HG03442 (cell line): ENCODE measurements around the gene C10orf90.

Experiments
- ATAC-seq: cut with Tn5 transposase; IDR thresholded peaks from one replicate; pipeline ENCODE4 v1.9.1; 2021; ENCODE audit warnings: mild to moderate bottlenecking, moderate library complexity; ENCODE audit not compliant: unreplicated experiment

Gene C10orf90

GRCh38 chr10:126675656-126676438 lies 5.4 kb upstream of the C10orf90 start:
- no peak for ATAC-seq

DNA sequence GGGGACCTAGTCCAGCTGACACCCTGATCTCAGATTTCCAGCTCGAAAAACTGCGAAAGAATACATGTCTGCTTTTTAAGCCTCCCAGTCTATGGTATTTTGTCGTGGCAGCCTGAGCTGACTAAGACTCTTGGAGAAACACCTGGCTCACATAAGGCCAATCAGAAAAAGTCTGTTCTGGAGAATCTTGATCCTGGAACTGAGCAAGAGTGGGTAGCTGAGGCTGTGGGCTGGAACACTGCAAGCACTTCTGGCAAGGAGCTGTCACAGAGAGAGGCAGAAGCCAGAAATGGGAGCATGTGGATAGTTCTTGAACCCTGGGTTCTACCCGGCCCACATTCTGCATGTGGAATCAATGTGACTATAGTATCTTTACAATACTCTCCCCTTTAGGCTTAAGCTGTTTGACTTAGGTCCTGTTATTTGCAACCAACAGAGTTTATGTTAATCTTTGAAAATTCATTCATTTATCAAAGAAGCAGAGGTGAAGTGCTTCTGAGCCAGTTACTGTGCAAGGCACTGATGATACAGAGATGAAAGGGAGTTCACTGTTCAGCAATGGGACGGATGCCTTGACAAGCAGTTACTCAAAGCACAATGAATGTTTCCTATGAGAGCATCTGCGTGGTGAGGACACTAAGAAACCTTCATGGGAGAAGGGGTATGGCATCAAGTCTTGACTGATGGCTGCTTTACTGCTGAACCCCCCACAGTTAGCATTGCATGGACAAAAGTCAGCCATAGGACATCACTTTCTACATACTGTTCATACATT lies 4.4 kb upstream of the C10orf90 start:
- ATAC-seq = no peak

DNA sequence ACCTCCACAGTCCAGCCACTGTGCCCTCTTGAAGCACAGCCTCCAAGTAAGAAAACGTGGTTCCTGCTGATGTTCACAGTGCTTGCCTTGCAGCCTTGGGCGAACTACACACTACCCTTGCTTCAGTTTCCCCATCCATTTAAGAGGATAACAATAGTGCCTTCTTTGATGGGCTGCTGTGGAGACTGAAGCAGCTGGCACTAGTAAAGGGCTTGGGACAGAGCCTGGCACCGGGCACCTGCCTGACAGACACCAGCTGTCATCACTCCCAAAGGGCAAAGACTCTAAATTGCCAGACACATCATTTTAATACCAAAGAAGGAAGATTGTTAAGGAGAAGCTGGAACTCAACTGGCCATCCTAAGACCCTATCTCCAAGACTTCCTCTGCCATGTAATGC lies 3.1 kb upstream of the C10orf90 start:
- no peak for ATAC-seq

GRCh38 chr10:126671402-126671975 lies 996 bp upstream of the C10orf90 start:
- no peak for ATAC-seq

DNA sequence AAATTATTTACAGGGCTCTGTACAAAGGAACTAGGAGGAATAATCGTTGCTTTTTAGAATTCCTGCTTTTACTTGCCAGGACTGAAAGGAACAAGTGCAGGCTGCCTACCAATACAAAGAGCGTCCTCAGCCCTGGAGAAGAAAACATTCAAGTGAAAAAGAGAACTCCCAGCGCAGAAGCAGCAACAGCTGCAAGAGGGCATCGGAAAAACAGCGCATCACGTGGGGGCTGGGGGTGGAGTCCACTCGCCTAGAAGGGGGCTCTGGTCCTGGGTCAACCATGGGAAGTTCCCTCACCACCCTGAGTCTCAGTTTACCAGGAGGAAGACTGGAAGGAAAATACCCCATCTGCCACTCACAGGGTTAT lies 385 bp upstream of the C10orf90 start:
- no peak for ATAC-seq

- ATAC-seq = no peak
These were observed 1.3 kb downstream of the C10orf90 start for GRCh38 chr10:126669168-126669567.

DNA sequence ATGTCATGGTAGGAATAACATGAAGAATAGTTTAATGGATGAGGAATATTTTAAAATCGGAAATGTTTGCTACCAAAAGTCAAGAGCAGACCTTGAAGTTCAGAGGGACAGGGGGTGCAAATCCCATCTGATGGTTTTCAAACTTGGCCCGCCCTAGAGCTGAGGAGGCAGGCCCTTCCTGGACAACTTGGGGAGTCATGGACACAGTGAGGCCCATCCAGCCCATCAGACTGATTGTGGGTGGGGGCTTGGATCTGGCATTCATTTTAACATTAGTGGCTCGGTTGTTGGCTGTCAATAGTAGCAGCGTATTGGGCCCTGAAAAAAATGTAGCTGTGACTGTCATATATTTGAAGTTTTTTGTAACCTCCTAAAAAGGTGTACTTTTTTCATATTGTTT lies 2.0 kb downstream of the C10orf90 start:
- ATAC-seq = no peak

- no peak for ATAC-seq
These were observed 2.9 kb downstream of the C10orf90 start for GRCh38 chr10:126667568-126667967.

DNA sequence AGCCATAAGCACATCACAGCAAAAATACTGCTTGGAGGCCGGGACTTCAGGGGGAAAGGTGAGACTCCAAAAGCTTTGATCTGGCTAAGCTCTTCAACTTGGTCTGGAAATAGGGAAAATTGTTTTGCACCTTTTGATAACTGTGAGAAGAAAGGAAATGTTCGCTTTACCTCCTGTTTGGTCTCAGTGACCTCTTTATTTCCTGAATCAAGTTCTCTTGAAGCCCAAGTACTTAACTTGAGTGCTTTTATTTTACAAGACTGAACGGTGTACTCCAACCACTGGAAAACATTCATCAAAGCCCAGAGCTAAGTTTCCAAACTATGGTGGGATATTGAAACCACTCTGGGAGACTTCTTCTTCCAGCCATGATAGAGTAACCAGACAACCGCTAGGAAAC lies 5.3 kb downstream of the C10orf90 start:
- no peak for ATAC-seq

DNA sequence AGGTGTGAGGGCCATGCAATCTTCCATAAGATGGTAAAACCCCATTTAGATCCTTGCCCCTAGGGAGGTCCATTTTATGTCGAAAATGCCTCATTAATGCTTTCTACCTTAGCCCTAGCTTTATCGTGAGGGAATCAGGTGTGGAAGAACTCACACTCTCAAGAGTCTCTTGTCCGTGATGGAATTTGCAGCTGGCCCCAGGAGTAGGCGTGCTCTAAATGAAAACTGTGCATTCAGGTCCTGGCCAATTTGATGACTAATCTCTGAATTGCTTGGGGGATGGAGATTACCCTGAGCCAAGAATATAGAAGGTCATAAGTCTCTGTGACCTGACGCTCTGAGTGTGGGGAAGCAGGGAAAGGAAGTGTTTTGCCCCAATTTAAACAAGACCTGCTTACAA lies 6.6 kb downstream of the C10orf90 start:
- ATAC-seq = no peak

- ATAC-seq = no peak
These were observed 7.2 kb downstream of the C10orf90 start for GRCh38 chr10:126663328-126663727.

DNA sequence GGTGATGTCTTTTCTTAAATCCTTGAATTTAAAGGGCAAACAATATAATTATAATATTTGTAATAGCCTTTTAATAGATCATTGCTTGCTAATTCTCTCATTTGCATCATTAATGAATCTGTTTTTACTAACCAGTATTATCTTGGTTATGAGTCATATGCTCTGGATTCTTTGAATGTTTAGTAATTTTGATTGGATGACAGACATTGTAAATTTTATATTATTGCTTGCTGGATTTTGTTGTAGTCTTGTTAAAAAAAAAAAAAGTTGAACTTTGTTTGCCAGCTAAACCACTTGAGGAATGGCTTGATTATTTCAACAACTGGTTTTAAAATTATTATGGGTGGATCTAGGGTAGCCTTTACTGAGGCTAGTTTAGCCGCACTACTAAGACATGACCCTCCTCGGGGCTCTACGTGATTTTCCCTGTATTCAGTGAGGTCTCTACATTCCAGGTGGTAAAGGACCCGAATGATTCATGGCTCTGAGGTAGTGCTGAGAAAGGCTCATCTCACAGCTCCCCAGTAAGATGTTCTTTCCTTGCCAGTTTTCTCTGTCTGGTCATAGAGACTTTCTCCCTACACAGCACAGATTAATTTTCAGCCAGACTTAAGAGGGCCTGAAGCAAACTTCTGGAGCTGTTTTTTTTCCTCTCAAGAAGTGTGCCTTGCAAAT lies 8.5 kb downstream of the C10orf90 start:
- ATAC-seq = no peak

DNA sequence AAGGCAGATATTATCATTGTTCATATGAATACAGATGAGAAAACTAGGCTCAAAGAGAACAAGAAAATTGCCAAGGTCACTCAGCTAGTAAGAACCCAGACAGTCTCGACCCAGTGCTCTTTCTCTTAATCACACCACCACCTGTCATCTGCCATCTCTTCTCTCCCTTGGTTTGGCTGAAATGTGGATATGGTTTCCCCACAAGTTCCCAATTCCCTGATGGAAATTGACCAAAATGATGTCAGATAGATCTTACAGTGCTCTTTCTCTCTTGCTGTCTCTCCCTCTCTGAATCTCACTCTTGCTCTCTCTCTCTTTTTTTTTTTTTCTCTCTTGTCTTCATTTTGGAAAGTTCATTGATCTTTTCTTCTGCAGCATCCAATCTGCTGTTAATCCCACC lies 9.1 kb downstream of the C10orf90 start:
- ATAC-seq = no peak

DNA sequence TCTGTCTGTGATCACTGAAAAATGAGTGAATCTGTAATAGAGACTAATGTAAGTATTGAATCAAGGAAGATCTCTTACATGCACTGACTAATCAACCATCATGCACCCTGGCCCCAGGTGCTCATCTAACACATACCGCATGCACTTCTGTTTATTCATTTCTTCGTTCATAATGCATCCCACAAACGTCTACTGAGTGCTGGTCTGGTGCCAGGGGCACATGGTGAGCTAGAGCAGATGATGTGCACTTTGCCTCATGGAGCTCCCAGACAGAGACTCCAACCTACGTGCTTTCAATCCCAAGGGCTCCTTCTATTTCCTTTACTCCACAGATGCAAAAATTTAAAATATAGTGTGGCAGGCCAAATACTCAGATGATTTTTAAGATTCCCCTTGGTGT lies 10.7 kb downstream of the C10orf90 start:
- no peak for ATAC-seq

- no peak for ATAC-seq
These were observed 11.6 kb downstream of the C10orf90 start for GRCh38 chr10:126658928-126659327.

DNA sequence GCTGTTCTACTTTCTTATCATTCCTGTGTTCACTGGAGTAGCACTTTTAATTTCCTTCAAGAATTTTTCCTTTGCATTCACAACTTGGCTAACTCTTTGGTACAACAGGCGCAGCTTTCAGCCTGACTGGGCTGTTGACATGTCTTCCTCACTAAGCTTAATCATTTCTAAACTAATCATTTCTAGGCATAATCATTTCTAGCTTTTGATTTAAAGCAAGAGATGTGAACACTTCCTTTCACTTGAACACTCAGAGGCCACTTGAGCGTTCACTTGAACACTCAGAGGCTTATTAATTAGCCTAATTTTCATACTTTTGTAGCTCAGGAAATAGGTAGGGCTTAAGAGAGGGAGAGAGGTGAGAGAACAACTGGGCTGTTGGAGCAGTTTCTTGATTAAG lies 15.9 kb downstream of the C10orf90 start:
- no peak for ATAC-seq

GRCh38 chr10:126651467-126651866 lies 19.0 kb downstream of the C10orf90 start:
- ATAC-seq = no peak

- no peak for ATAC-seq
These were observed 20.3 kb downstream of the C10orf90 start for GRCh38 chr10:126650161-126650560.

GRCh38 chr10:126647116-126647515 lies 23.4 kb downstream of the C10orf90 start:
- ATAC-seq = no peak

DNA sequence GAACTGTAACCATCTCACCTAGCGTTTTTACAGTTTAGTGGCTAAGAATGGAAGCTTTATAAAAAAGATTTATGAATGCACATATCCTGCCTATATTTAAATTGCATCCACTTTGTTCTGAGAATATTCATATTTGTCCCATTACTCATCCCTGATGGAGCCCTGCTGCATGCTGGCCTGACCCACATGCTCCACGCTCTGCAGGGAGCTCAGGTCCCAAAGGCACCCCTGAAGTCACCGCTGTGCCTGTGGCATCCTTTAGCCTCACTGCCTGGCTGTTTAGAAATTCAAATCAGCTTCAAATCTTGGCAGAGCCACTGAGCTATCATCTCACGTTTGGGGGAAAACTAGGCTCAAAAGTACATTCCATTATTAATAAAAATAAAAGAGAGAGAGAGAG lies 24.4 kb downstream of the C10orf90 start:
- no peak for ATAC-seq

GRCh38 chr10:126640401-126640800 lies 30.1 kb downstream of the C10orf90 start:
- no peak for ATAC-seq

DNA sequence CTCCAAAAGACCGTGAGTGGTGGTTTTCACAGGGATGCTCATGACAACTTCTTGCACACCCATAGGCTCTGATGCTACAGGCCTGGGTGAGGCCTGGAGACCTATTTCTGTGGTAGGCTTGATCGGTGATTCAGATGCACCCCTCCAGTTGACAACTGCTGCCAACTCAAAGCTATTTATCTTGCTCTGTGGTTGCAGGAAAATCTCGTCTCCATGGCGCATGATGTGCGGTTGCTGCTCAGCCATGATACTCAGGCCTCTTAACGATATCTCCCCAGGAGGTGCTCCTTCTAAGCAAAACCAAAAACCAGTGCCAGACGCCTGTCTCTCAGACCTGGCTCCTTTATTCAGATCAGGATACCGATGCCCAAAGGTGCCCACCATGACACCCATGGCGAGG lies 31.4 kb downstream of the C10orf90 start:
- ATAC-seq = no peak
